IMR-90 (cell line): Measurements from ENCODE around the gene RHOT1. TPM values are rescaled to one million over a fixed set of nuclear protein-coding genes. Genes with fewer than 3 reads are reported as not detected.

ENCODE experiments used
- ATAC-seq: fragments of 200-7000 bp; cut with Tn5 transposase; 2 replicates; pipeline ENCODE4 v1.9.1; 2020; ENCODE audit warnings: low read depth, mild to moderate bottlenecking, moderate library complexity
- BruUV-seq: library from RNA; stranded (reverse); fragments of 400-500 nt; replicated peaks from 2 replicates; lab custom pipeline; 2021; lab: Mats Ljungman, UMichigan
- CTCF ChIA-PET: fragments of 300-600 bp; formaldehyde crosslinking; extraction: SDS; loops from one replicate; lab custom pipeline; 2021; ENCODE audit warnings: antibody characterized with exemption; lab: Yijun Ruan, JAX
- POLR2A ChIA-PET: fragments of 300-600 bp; sonication (Branson Sonifier 250); formaldehyde crosslinking; loops from one replicate; lab custom pipeline; 2022; ENCODE audit warnings: antibody characterized with exemption; ENCODE audit not compliant: unreplicated experiment; lab: Charles Lee
- DNase-seq: peaks from one replicate; pipeline ENCODE4 v3.0.0; 2013
- H2AFZ ChIP-seq: replicated peaks from 2 replicates; pipeline ENCODE3; 2013; ENCODE audit warnings: low read length, mild to moderate bottlenecking; ENCODE audit not compliant: poor library complexity
- H2AK5ac ChIP-seq: 2 replicates; pipeline ENCODE4 v1.6.1; 2013; ENCODE audit warnings: low read depth, low read length, inconsistent platforms
- H2AK9ac ChIP-seq: replicated peaks from 2 replicates; pipeline ENCODE3; 2013; ENCODE audit warnings: mild to moderate bottlenecking, low read depth, low read length, moderate library complexity; ENCODE audit not compliant: poor library complexity
- H2BK120ac ChIP-seq: 2 replicates; pipeline ENCODE4 v1.6.1; 2013; ENCODE audit warnings: low read depth, low read length, inconsistent platforms
- H2BK15ac ChIP-seq: 3 replicates; pipeline ENCODE4 v1.6.1; 2013; ENCODE audit warnings: low read depth, low read length, inconsistent platforms
- H2BK20ac ChIP-seq: 2 replicates; pipeline ENCODE4 v1.6.1; 2013; ENCODE audit warnings: low read depth, mild to moderate bottlenecking, inconsistent platforms, low read length, moderate library complexity
- H2BK5ac ChIP-seq: 2 replicates; pipeline ENCODE4 v1.6.1; 2013; ENCODE audit warnings: mild to moderate bottlenecking, low read depth, low read length, inconsistent platforms; ENCODE audit not compliant: poor library complexity, severe bottlenecking
- H3K14ac ChIP-seq: replicated peaks from 2 replicates; pipeline ENCODE4 v1.6.1; 2013; ENCODE audit warnings: low read depth, low read length, inconsistent platforms
- H3K18ac ChIP-seq: 2 replicates; pipeline ENCODE4 v1.6.1; 2013; ENCODE audit warnings: low read depth, low read length, control low read depth
- H3K23ac ChIP-seq: 2 replicates; pipeline ENCODE4 v1.6.1; 2013; ENCODE audit warnings: low read depth, low read length, inconsistent platforms
- H3K27ac ChIP-seq: 2 replicates; pipeline ENCODE4 v1.5.1; 2013; ENCODE audit warnings: mild to moderate bottlenecking, control low read depth, low read length; ENCODE audit not compliant: insufficient read depth
- H3K27me3 ChIP-seq: 2 replicates; pipeline ENCODE4 v1.6.1; 2013; ENCODE audit warnings: low read length; ENCODE audit not compliant: control insufficient read depth, insufficient read depth
- H3K36me3 ChIP-seq: 2 replicates; pipeline ENCODE4 v1.6.1; 2013; ENCODE audit warnings: low read length, mixed read lengths; ENCODE audit not compliant: control insufficient read depth, insufficient read depth
- H3K4ac ChIP-seq: 2 replicates; pipeline ENCODE4 v1.6.1; 2013; ENCODE audit warnings: low read depth, low read length, inconsistent platforms
- H3K4me1 ChIP-seq: 2 replicates; pipeline ENCODE4 v1.6.1; 2013; ENCODE audit warnings: low read length, mixed read lengths; ENCODE audit not compliant: control insufficient read depth, insufficient read depth
- H3K4me2 ChIP-seq: 2 replicates; pipeline ENCODE4 v1.6.1; 2013; ENCODE audit warnings: low read depth, mild to moderate bottlenecking, control low read depth, low read length, moderate library complexity
- H3K4me3 ChIP-seq: 2 replicates; pipeline ENCODE4 v1.5.1; 2013; ENCODE audit warnings: low read depth, mild to moderate bottlenecking, control low read depth, low read length, moderate library complexity; ENCODE audit not compliant: insufficient read depth
- H3K56ac ChIP-seq: 2 replicates; pipeline ENCODE4 v1.6.1; 2013; ENCODE audit warnings: low read length, inconsistent platforms; ENCODE audit not compliant: insufficient read depth; ENCODE audit errors: extremely low read depth
- H3K79me1 ChIP-seq, 2 experiments: 2 replicates each; pipeline ENCODE4 v1.6.1; 2013; ENCODE audit warnings: low read length in 2 of 2, inconsistent platforms in 1 of 2, low read depth in 1 of 2
- H3K9ac ChIP-seq: 2 replicates; pipeline ENCODE4 v1.6.1; 2013; ENCODE audit warnings: low read depth, low read length, control low read depth
- H3K9me1 ChIP-seq: 2 replicates; pipeline ENCODE4 v1.6.1; 2013; ENCODE audit warnings: low read length, inconsistent platforms; ENCODE audit not compliant: insufficient read depth
- H3K9me3 ChIP-seq: 2 replicates; pipeline ENCODE4 v1.6.1; 2013; ENCODE audit warnings: low read length; ENCODE audit not compliant: control insufficient read depth, insufficient read depth
- H4K20me1 ChIP-seq: 2 replicates; pipeline ENCODE4 v1.6.1; 2013; ENCODE audit warnings: low read length, inconsistent platforms; ENCODE audit not compliant: insufficient read depth
- H4K5ac ChIP-seq: 2 replicates; pipeline ENCODE4 v1.6.1; 2013; ENCODE audit warnings: mild to moderate bottlenecking, low read depth, low read length, control low read depth
- H4K8ac ChIP-seq, 2 experiments: 2 replicates each; pipeline ENCODE4 v1.6.1; 2013; ENCODE audit warnings: low read depth in 2 of 2, low read length in 2 of 2, control low read depth in 1 of 2, inconsistent platforms in 1 of 2
- H4K91ac ChIP-seq: 2 replicates; pipeline ENCODE4 v1.6.1; 2013; ENCODE audit warnings: low read depth, low read length, inconsistent platforms; ENCODE audit not compliant: insufficient read depth
- BHLHE40 ChIP-seq: fragments of 150-350 bp; IDR thresholded peaks from 2 replicates; pipeline ENCODE4 v1.6.1; 2016; ENCODE audit warnings: mild to moderate bottlenecking, low read depth, low read length
- MAZ ChIP-seq: IDR thresholded peaks from 2 replicates; pipeline ENCODE4 v1.6.1; 2012; ENCODE audit warnings: low read depth, mild to moderate bottlenecking, low read length, improper control_type of control experiment, moderate library complexity, borderline replicate concordance
- RCOR1 ChIP-seq: IDR thresholded peaks from 2 replicates; pipeline ENCODE4 v1.6.1; 2012; ENCODE audit warnings: mild to moderate bottlenecking, low read length, improper control_type of control experiment; ENCODE audit not compliant: insufficient replicate concordance
- RFX5 ChIP-seq: IDR thresholded peaks from 2 replicates; pipeline ENCODE4 v1.8.0; 2012; ENCODE audit warnings: low read depth, mild to moderate bottlenecking, low read length, moderate library complexity
- SMC3 ChIP-seq: fragments of 150-350 bp; IDR thresholded peaks from 2 replicates; pipeline ENCODE4 v1.6.1; 2016; ENCODE audit warnings: low read depth, mild to moderate bottlenecking, antibody characterized with exemption, low read length, moderate library complexity
- WGBS, 2 experiments: methylation state at CpG; one replicate each; pipeline versions ENCODE4 v1.1.5 to v1.1.7; 2013; ENCODE audit warnings: missing lambda C conversion rate in 2 of 2; ENCODE audit not compliant: insufficient read length in 1 of 2; ENCODE audit errors: extremely low coverage in 2 of 2; 5-methylcytosine and 5-hydroxymethylcytosine counted together
- dilution Hi-C: fragments of 300-500 bp; cut with HindIII; formaldehyde crosslinking; loops from one replicate; pipeline ENCODE4 v1.14.3; 2018; ENCODE audit warnings: low sequenced_read_pairs; ENCODE audit not compliant: unreplicated experiment
- in situ Hi-C: fragments of 300-500 bp; cut with MboI; formaldehyde crosslinking; loops from 3 replicates; pipeline ENCODE4 v1.14.3; 2019; ENCODE audit warnings: low sequenced_read_pairs, inconsistent platforms, mixed read lengths
- intact Hi-C: fragments of 100-400 bp; cut with micrococcal nuclease; formaldehyde crosslinking; loops from 2 replicates; pipeline ENCODE4 v1.10.0; 2022
- polyA plus RNA-seq, 3 experiments: library from polyadenylated mRNA; depleted of rRNA; stranded (reverse); fragments of >200 nt; gene quantifications; 2 replicates each; pipeline ENCODE4 v1.2.3, GENCODE V29; 2012; ENCODE audit warnings: low replicate concordance in 1 of 3
- total RNA-seq: library from RNA; depleted of rRNA; stranded (reverse); fragments of >200 nt; gene quantifications from 2 replicates; pipeline ENCODE4 v1.2.3, GENCODE V29; 2012
- TF ChIP-seq, protein P1 (sequence below): conservative IDR thresholded peaks from 2 replicates; pipeline ENCODE4 v1.5.1; 2012; ENCODE audit warnings: mild to moderate bottlenecking, low read depth, low read length, improper control_type of control experiment

The RHOT1 gene
- total and polyA plus RNA-seq, 2 of the 4 experiments (the other 2 are of a cell fraction), result 27.4 to 27.6 TPM

- no peak for TF ChIP-seq SMC3
- no peak for TF ChIP-seq BHLHE40
- no peak for TF ChIP-seq RFX5
- TF ChIP-seq RCOR1, result no peak
These were observed 16.5 kb upstream of the RHOT1 start (continued) for GRCh38 chr17:32125848-32126153.

GRCh38 chr17:32126325-32126724 is 16.0 kb upstream of the RHOT1 start:
- H3K14ac ChIP-seq, result no peak overlapping the region
- no peak overlapping the region for H2BK5ac ChIP-seq
- peak overlapping the region; percentile 42 for H2AK9ac ChIP-seq
- in situ Hi-C loops, result no loop called here
- no TSS peak for BruUV-seq
- intact Hi-C loops, result no loop called here
- DNase-seq (no peak), ATAC-seq (no peak)
- H2BK20ac ChIP-seq, result no peak overlapping the region
- H3K9me1 ChIP-seq, result peaks cover 2% of the 10 kb centered on the region; the same call in 1 of the 2 replicates
- no peak overlapping the region for H3K56ac ChIP-seq
- TF ChIP-seq MAZ (no peak), SMC3 (no peak)
- TF ChIP-seq, protein P1, sequence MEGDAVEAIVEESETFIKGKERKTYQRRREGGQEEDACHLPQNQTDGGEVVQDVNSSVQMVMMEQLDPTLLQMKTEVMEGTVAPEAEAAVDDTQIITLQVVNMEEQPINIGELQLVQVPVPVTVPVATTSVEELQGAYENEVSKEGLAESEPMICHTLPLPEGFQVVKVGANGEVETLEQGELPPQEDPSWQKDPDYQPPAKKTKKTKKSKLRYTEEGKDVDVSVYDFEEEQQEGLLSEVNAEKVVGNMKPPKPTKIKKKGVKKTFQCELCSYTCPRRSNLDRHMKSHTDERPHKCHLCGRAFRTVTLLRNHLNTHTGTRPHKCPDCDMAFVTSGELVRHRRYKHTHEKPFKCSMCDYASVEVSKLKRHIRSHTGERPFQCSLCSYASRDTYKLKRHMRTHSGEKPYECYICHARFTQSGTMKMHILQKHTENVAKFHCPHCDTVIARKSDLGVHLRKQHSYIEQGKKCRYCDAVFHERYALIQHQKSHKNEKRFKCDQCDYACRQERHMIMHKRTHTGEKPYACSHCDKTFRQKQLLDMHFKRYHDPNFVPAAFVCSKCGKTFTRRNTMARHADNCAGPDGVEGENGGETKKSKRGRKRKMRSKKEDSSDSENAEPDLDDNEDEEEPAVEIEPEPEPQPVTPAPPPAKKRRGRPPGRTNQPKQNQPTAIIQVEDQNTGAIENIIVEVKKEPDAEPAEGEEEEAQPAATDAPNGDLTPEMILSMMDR, result no peak
- H3K79me1 ChIP-seq, result peaks cover 0 to 5% of the 10 kb centered on the region in 2 experiments; a peak in 2 of 4 replicates
- ChIA-PET POLR2A (no interaction called here), CTCF (interaction anchor here (0.7 kb wide), 1 partner anchor 177 kb away, joined by 3 read pairs; no protein-coding TSS in a partner anchor)
- H3K27ac ChIP-seq, result no peak overlapping the region
- H3K18ac ChIP-seq, result no peak overlapping the region
- no peak overlapping the region for H3K9ac ChIP-seq
- no peak overlapping the region for H2BK120ac ChIP-seq
- dilution Hi-C loops, result no loop called here
- no peak overlapping the region for H2BK15ac ChIP-seq
- H4K91ac ChIP-seq, result no peak overlapping the region
- H2AK5ac ChIP-seq, result no peak overlapping the region
- H3K27me3 ChIP-seq, result no peaks in the 10 kb centered on the region
- H3K23ac ChIP-seq, result no peak overlapping the region
- H3K36me3 ChIP-seq, result no peaks in the 10 kb centered on the region
- 0 out of 2 replicates have a peak, but pooled peaks cover 2% of the 10 kb centered on the region for H3K4me1 ChIP-seq
- H4K8ac ChIP-seq, result no peak overlapping the region; a peak in 1 of 4 replicates
- no peaks in the 10 kb centered on the region for H3K9me3 ChIP-seq
- no peak overlapping the region for H2AFZ ChIP-seq
- WGBS, 2 experiments, result 71% methylated on average over 2 of the region's 4 CpGs; no CpG with 5 or more reads in 1 of the 2 experiments
- no peak overlapping the region for H3K4me3 ChIP-seq
- H4K5ac ChIP-seq, result no peak overlapping the region
- no peak overlapping the region for H3K4me2 ChIP-seq
- no peaks in the 10 kb centered on the region for H4K20me1 ChIP-seq
- H3K4ac ChIP-seq, result no peak overlapping the region
